Stimulated activated CD8-positive, alpha-beta memory T cell treated with anti-CD3 and anti-CD28 coated beads, Interleukin-4, amount 100 ng/mL, for 24 hours (primary cell): Measurements from ENCODE around the gene SV2B.

ENCODE experiments used
- DNase-seq: peaks from one replicate; pipeline ENCODE4 v3.0.0-alpha.2; 2020; ENCODE audit warnings: low read depth

The SV2B gene

DNA sequence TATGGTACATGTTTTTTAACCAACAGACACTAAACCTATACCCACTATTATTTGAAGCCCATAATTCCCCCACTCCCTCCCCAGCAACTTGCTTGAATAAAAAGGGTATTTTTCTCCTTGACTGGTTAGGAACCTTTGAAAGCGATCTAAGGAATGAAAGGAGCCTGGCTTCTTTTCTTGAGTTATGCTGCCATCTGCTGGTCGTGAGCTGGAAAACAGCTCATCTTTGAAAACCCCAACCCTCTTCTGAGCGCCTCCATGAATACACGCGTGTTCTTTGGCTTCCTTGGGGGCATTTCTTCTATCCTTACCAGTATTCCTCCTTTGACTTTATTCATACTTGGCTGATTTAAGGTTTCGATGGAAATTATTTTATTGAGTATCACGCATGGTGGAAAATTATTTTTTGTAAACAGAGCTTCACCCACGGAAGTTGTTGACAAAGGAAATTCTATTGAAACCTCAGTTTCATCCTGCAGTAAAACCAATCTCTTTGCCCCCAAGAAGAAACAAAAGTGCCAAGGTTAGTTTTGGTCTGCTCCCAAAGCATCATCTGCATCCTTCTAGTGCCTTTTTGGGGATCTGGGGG lies 171.6 kb downstream of the SV2B start:
- DNase-seq, result peak; percentile 15

DNA sequence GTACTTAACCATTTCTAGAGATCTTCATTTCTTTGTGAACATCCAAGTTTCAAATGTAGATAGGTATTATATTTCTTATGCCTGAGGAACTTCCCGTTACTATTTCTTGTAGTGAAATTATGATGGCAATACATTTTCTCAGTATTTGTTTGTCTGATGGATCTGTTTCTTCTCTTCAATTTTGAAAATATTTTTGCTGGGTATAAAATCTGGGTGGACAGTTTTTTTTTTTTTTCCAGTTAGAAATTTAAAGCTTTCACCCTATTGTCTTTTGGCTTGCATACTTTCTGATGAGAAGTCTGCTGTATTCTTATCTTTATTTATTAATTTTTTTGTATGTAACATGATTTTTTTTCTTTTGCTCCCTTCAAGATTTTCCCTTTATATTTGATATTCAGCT lies 175.8 kb downstream of the SV2B start:
- DNase-seq, result no peak

DNA sequence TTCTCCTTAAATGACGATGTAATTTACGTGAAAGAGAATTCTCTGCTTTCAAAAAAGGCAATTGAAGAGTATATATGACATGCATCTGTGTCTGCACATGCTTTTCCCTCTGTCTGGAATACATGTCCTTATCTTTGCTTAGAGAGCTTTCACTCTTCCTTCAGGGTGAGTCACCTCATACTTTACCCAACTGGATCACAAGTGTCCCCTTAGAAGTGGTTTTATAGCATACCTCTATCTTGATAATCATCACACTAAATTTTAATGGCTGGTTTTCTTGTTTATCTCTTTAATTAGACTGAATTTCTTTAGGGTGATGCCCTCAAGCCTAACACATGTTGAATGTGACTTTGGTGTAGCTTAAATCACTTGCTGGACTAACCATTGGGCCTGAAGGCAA lies 178.9 kb downstream of the SV2B start:
- DNase-seq, result no peak

DNA sequence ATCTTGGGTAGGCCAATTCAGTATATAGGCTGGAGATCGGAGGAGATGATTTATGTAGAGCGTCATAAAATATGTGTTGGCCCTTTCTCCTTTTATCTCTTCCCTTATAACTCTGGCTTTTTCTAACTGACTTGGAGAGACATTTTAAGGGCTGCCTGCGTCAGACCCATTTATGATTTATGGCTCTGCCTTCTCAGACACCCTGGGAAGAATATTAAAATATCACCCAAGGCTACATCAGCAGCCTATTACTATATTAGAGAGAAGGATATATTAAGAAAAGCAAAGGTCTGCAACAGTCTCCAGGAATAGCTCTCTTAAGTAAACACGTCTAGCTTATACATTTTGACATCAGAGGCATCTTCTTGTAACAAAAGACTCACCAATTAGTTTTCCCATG lies 179.4 kb downstream of the SV2B start:
- no peak for DNase-seq

DNA sequence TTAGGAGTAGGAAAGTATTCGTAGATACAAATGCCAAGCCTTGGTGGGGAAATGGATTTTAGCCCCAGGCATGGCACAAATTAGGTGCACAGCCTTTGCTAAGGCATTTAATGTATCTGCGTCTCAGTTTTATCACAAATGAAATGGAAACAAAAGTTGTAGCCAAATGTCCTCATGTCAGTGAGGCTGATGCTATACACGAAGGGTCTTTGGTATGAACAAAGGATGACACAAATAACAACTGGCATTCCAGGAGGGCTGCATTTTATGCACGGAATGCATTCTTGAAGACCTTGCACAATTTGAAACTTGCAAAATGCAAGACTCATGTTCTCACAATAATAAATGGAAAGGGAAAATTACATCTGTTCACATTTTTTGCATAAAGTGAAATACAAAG lies 181.9 kb downstream of the SV2B start:
- no peak for DNase-seq

DNA sequence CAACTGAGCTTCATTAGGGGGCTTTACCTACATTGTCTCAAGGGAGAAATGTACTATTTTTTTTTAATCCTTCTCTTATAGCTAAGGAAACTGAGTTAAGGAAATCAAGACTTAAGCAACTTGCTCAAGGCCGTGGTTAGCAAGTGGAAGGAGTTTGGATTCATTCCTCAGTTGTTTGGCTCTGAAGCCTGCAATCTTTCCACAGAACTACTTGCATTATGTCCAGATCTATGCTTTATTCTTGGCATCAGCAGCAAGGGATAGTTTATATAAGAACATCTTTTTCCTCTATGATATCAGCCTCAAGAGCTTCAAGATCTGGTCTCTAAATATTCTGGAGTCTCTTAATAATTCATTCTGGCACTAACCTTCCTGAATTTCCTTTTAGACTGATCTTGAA lies 182.4 kb downstream of the SV2B start:
- no peak for DNase-seq

DNA sequence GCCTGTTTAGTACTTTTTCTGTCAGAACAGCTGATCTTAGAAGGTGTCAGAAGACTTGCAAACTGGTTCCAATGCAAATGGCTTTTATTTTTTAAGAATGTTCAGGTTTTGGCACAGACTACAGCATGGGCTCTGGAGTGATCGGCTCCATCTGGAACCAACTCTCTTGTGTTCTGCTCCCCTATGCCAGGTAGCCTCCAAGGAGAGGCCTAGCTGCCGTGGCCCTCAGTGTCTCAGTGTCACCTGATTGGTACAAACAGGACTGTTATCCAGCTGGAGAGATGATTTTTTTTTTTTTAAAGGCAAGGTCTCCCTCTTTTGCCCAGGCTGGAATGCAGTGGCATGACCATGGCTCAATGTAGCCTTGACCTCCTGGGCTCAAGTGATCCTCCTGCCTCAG lies 183.1 kb downstream of the SV2B start:
- DNase-seq, result no peak

DNA sequence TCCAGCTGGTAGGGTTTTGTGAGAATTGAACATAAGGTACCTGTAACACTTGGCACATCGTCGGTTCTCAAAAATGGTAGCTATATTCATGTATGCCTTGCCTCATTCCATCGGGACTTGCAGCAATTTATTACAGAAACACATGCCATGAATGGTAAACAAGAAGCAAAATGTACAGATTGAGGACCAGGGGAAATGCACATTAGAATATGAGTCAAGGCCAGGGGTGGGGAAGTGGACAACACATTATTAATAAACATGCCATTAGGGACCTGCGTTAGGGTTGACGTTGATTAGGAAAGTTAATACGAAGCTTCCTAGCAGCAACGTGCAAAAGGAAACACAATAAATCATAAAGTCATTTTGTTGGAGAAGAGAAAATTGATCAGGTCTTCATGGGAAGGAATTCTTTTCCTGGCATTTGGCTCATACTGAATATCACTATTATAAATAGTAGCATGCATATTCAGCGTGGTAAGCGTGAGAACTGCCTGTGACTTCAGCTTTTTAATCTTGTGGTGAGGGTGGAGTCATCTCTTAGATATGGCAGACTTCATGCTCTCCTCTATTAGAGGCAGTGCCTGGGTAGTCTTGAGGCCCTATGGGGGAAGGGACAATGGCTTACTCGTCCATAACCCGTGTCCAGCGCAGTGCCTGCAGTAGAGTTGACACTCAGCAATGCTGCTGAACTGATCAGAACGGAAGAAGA lies 184.9 kb downstream of the SV2B start:
- DNase-seq, result no peak

DNA sequence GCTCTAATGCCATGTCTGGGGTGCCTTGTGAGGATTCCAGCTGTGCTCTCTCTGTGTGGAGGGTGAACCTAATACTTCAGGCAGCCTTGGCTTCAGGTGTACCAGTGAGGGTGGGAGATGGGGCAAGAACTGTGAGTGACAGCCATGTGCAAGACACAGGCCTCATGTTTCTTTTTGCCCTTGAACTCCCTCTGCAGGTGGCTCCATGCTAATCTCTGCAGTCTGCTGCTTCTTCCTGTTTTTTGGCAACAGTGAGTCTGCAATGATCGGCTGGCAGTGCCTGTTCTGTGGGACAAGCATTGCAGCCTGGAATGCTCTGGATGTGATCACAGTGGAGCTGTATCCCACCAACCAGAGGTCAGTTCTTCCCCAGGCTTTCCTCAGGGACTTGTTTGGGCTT lies 189.3 kb downstream of the SV2B start:
- DNase-seq, result no peak

DNA sequence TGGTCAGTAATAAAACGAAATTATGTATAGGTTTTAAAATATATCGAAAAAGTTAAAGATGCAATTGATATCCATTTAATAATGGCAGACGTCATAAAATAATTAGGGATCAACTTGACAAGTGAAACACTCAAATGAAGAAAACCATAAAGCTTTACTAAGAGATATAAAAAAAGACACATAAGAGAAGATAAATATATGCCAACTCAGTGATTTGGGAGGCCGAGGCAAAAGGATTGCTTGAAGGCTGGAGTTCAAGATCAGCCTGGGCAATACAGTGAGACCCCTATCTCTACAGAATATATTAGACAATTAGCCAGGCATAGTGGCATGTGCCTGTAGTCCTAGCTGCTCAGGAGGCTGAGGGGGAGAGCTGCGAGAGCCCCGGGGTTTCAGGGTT lies 190.5 kb downstream of the SV2B start:
- DNase-seq, result no peak

DNA sequence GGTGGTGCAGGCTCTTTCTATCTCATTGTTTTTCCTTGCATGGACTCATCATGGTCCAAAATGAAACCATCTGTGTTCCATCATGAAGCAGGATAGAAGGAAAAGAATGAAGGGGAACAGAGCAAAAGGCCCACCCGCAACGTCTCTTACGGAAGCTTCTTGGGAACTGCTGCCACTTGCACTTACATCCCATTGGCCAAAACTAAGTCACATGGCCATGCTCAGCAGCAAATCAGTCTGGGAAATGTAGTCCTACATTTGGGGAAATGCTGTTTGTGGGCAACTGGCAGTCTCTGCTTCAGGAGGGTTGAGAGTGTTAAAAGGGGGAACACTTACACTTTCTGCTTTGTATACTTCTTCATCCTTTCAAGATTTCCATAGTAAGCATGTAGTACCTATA lies 191.6 kb downstream of the SV2B start:
- DNase-seq, result no peak

DNA sequence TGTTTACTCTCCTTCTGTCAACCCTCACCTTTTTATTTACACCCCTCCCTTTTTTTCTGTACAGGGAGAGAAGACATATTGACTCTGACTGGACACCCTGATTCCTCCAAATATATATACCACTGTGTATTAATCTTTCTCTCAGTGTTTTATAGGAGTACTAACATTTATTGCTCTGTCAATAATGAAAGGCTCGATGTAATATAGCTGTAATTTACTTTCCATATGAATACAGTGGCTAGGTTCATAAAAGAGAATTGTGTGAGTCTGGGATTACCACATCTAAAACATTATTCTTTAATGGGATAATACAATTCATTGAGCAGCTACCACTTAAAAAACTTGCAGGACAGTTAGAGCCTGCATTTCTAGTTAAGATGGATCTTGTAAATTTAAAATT lies 194.3 kb downstream of the SV2B start:
- no peak for DNase-seq

DNA sequence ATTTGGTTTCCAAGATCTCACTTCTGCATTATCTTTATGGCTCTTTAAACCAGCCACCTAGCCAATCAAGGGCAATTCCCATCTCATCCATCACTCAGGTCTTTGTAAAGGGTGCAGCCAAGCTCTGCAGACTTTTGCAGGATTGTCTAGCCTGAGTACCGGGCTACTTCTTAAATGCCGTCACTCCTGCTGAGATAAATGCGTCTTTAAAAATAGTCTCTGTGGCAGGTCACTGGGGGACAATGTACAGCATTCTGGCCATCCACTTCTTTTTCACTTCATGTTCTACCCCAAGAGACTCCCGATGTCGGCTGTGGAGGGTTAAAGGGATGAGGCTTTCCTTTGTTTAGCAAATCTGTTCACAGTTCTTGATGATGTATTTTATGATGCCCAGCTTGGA lies 194.7 kb downstream of the SV2B start:
- no peak for DNase-seq

DNA sequence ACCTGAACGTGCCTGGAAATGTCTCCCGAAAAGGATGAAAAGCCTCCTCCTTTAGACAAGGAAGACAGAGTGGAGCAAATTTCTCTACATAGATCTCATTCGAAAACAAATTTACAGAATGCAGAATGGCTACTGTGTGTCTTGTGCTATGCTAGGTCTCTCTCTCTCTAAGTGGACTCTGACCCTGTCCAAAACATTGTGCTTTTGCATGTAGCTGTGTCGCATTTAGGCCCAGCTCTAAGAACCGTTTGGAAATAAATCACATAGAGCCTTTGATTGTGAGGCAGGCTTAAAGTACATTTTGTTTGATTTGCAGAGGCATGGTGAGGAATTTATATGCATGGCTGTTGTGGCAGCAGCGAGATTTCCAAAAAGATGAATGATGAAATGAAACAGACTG lies 198.0 kb downstream of the SV2B start:
- no peak for DNase-seq

DNA sequence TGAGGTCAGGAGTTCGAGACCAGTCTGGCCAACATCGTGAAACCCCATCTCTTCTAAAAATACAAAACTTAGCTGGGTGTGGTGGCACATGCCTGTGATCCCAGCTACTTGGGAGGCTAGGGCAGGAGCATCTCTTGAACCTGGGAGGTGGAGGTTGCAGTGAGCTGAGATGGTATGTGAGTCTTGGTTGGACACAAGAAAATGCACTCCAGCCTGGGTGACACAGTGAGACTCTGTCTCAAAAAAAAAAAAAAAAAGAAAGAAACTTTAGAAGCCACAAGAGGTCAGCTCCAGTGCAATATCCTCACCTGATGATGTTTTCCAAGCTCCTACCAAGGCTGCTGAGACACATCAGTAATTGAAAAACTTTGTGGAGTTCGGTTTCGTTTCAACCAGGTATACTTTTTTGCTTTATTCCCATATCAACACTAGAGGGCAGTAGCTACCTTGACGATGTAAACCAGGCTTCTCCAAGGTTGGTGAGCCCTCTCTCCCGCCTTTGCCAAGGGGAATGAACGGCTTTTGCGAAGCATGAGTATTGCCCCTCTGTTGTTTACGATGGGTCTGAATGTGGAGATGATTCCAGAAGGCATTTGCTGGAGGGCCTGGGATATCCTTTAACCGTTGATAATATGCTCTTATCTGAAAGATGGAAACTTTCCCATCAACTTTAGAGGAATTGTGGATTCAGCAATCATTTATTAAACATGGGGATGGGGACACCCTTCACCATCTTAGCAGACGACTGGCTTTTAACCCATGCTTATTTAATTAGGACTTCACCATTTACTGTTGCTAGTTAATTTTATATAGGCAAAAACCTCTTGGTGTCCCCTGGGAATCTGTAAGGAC lies 202.8 kb downstream of the SV2B start:
- DNase-seq, result no peak

DNA sequence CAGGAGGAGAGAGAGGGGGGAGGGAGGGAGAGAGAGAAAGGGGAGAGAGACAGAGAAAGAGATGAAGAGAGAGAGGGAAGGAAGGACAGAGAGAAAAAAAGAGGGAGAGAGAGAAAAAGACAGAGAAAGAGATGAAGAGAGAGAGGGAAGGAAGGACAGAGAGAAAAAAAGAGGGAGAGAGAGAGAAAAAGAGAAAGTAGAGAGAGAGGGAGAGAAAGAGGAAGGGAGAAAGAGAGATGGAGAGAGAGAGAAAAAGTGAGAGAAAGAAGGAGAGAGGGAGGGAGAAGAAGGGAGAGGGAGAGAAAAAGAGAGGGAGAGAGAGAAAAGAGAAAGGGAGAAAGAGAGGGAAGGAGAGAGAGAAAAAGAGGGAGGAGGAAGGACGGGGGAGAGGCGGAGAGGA lies 204.2 kb downstream of the SV2B start:
- DNase-seq, result no peak

DNA sequence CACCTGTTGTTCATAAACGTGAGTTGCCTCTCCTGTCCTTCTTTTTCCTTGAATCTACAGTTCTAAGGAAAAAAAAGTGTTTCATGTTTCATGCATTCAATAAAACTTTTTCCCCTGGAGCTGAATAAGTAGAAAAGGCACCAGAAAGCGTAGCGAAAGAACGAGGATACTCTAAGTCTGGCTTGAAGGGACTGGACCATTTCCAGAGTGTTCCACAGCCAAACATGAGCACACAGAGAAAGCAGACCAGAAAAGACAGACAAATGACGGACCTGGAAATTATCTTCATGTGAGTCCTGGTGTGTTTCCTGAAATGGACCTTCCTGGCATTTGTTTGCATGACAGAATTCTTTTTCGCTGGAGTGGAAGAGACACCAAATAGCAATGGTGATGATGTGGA lies 204.7 kb downstream of the SV2B start:
- no peak for DNase-seq

DNA sequence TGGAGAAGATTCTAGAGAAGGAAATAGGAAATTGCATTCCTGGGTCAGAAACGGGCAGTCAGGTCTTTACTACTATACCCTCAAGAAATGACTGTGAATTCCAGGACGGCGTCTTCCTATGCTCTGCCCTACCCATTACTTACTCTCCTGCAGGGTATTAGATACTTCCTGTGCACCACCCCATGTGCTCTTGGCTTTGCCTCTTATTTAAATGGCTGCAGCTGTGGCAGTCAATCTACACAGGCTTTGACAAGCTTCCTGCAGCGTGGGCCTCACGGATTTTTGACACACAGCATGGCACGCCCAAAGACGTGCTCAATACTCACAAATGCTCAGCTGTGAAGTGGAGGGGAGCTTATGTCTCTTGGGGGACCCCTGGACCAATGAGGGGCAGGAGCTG lies 206.1 kb downstream of the SV2B start:
- DNase-seq, result no peak

DNA sequence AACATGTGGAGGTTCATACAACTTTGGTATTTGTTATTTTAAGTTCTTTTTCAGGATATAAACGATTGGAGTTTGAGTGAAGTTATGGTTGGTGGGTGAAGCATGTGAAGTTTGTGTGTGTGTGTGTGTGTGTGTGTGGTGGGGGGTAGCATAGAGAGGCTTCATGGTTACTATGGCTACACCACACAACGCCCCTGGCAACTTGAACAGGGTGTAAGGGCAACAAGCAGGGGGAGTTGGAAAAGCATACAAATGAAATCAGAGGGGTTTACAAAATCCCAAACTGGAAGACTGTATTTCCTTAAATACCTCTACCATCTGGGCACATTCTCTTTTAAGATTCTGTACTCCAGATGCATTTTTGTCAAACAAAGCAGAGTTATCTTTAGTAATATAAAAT lies 207.5 kb downstream of the SV2B start:
- DNase-seq, result no peak

DNA sequence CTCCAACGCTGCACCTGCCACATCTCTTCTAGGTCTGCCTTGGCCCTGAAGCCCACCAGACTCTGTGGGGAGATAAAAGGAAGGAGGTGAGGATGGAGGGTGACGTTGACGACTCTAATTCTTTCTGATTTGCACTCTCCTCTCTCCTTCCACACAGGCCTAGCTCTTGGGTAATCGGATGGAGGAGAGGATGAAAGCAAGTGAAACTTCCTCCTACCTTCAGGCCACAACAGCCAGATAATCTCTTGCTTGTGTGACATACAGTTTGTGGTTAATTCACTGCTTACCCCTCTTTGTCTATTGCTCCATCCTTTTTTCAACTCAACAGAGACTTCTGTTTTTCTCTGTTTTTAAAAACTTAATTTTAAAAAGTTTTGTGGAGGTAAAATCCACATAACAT lies 208.1 kb downstream of the SV2B start:
- DNase-seq, result no peak

DNA sequence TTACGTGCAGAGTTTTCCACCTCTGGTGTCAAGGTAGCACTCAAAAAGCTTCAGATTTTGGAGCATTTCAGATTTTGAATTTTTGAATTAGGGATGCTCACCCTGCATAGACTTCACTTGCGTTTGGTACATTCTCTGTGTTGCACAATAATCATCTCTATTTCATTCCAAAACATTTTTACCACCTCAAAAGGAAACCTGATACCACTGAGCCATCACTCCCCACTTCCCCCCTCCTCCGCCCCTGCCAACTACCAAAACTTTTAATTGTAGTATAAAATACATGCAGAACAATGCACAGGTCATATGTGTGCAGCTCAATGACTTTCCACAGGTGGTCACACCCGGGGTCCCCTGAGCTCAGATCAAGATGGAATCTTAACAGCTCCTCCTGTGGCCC lies 208.8 kb downstream of the SV2B start:
- DNase-seq, result no peak

DNA sequence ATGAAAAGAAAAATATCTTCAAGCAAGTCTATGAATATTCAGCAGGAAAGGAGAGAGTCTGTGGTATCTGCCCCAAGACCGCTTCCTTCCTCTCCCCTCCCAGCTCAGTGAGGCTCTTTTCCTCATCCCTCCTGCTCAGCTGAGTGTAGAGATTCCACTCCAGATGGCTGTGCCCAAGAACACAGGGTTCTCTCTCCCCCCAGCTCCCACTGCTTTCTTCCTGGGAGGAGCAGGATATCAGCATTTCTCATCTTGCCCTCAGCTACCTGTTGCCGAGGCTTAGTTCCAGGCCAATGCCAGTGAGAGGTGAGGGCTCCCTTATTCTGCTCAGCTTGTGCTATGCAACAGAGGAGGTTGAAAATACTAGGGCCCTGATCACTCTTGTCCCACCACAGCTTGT lies 211.9 kb downstream of the SV2B start:
- no peak for DNase-seq

DNA sequence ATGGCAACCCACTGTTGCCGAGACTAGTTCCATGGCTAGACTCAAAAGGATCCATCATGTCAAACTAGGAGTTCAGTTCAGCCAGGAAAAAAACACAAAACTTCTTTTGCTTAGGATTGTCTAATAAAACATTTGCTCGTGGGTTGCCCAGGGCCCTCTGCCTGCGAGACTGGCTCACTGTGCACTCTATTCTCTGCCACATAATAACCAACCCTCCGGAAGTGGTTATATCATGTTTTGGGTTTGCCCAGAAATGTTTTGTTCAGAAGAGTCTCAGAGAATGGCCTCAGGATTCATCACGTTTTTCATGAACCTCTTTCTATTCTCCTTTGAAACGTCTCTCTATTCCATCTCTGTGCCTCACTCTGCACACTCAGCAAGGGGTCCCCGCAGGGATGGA lies 216.1 kb downstream of the SV2B start:
- no peak for DNase-seq

DNA sequence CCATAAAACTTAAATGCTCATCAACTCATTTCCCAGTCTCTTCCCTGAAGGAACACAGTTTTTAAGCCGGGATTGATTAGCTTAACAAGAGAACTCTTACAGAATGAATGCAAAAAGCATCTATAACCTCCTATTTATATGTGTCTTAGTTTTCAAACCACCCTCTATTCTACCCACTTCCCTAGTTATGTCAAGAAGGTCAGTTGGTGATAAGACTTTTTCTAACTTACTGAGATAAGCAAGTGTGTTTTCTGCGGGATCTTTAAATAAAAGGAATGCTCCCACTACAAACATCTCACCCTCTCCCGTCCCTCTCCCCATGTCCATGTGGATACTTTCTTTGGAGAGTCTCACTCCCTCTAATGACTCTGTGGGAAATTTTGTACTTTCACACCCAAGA lies 218.5 kb downstream of the SV2B start:
- no peak for DNase-seq
